Measurements from ENCODE around the gene AP1G2. TPM values are rescaled to one million over a fixed set of nuclear protein-coding genes. Genes with fewer than 3 reads are reported as not detected.

AP1G2 gene
- total and polyA plus RNA-seq, 2 of the 13 experiments (the other 11 are each of a cell fraction or from before 2014, with no cell fraction given), result 96.9 to 611 TPM

DNA sequence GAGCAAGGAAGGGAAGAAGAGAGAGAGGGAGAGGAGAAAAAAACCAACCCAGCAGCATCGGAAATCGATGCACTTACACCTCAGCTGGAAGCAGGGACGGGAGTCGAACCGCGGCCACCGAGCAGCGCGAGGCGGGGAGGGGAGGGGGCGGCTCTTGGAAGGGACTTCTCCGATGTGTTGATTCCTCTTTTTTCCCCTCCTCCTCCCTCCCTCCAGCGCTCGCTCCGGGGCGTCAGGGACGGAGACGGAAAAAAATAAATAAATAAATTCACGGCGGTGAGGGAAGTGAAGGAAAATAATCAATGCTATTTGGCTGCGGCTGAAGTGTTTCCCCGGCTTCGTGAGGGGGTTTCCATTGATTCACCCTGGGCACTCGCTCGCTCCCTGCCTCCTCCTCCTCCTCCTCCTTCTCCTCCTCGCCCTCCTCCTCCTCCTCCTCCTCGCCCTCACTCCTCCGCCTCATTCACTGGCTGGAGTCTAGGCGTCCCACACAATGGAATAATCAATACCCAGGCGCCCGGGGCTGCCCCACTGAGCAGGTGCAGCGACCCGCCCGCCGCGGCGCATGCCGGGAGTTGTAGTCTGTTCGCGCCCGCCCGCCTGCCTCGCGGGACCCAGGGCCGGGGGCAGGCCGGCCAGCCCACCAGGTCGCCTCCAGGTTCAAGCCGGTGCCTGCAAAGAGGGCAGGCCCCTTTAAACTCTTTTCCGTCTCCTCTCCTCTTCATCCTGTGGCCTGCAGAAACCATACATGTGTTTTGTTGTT lies 16.1 kb downstream of the AP1G2 start, which contains the start of gene ZFHX2 (continued):
- TF ChIP-seq HMG20A (CRISPR knock-in tag; IDR thresholded peaks at IDR 0.05; ENCODE audit: borderline replicate concordance) (no peak), LRRFIP1 (CRISPR knock-in tag; conservative IDR thresholded peaks at IDR 0.05) (no peak), ZBTB7A (CRISPR knock-in tag; IDR thresholded peaks at IDR 0.05) (peak; percentile 87), ZNF143 (CRISPR knock-in tag; IDR thresholded peaks at IDR 0.05) (peak; percentile 93), NONO (IDR thresholded peaks at IDR 0.05) (no peak), NONO (CRISPR knock-in tag; conservative IDR thresholded peaks at IDR 0.05) (peak; percentile 97), TBP (CRISPR knock-in tag; IDR thresholded peaks at IDR 0.05) (no peak), GABPA (IDR thresholded peaks at IDR 0.05; ENCODE audit: low read depth, low read length) (no peak), GABPA (CRISPR knock-in tag; IDR thresholded peaks at IDR 0.05; ENCODE audit: low read depth) (no peak), ZNF800 (CRISPR knock-in tag; IDR thresholded peaks at IDR 0.05) (no peak), ZNF251 (CRISPR knock-in tag; IDR thresholded peaks at IDR 0.05) (no peak), ZNF256 (CRISPR knock-in tag; conservative IDR thresholded peaks at IDR 0.05) (peak; percentile 50; the same call in 1 of the 2 replicates), DBP (CRISPR knock-in tag; IDR thresholded peaks at IDR 0.05; ENCODE audit: not compliant biosample characterization) (no peak), THAP8 (CRISPR knock-in tag; IDR thresholded peaks at IDR 0.05; ENCODE audit: borderline replicate concordance) (no peak), NFIC (IDR thresholded peaks at IDR 0.05; ENCODE audit: low read length) (no peak), NFYC (CRISPR knock-in tag; IDR thresholded peaks at IDR 0.05) (peak; percentile 25; the same call in 1 of the 2 replicates)
